GM21381 (cell line): Measurements from ENCODE around the gene LRP5.
A peak's percentile ranks its signal among the peaks of the same experiment; 100 is the strongest.
"Not testable (repeated sequence)": the region's sequence is repeated elsewhere in the genome, so short reads cannot be mapped to it uniquely, and the experiment has no call there.

ENCODE experiments used
- ATAC-seq: cut with Tn5 transposase; IDR thresholded peaks from one replicate; pipeline ENCODE4 v1.9.1; 2021; ENCODE audit warnings: mild to moderate bottlenecking, moderate library complexity; ENCODE audit not compliant: unreplicated experiment

The LRP5 gene

GRCh38 chr11:68387840-68388239 is 75.4 kb downstream of the LRP5 start:
- ATAC-seq: no peak

GRCh38 chr11:68388595-68389198 is 76.3 kb downstream of the LRP5 start:
- ATAC-seq: no peak

- ATAC-seq: no peak
Observed at GRCh38 chr11:68390315-68390714, 77.9 kb downstream of the LRP5 start.

- ATAC-seq: no peak
Observed at GRCh38 chr11:68392822-68393221, 80.4 kb downstream of the LRP5 start.

- no peak for ATAC-seq
Observed at GRCh38 chr11:68396516-68396915, 84.1 kb downstream of the LRP5 start.

GRCh38 chr11:68397256-68397655 is 84.9 kb downstream of the LRP5 start:
- no peak for ATAC-seq

GRCh38 chr11:68398995-68399851 is 86.8 kb downstream of the LRP5 start:
- no peak for ATAC-seq

- no peak for ATAC-seq
Observed at GRCh38 chr11:68399916-68400315, 87.5 kb downstream of the LRP5 start.

- not testable (repeated sequence) for ATAC-seq
Observed at GRCh38 chr11:68400584-68400983, 88.2 kb downstream of the LRP5 start.

- ATAC-seq: no peak
Observed at GRCh38 chr11:68401856-68402255, 89.5 kb downstream of the LRP5 start.

GRCh38 chr11:68402355-68403031 is 90.1 kb downstream of the LRP5 start:
- ATAC-seq: no peak

GRCh38 chr11:68403424-68403823 is 91.0 kb downstream of the LRP5 start:
- no peak for ATAC-seq

- no peak for ATAC-seq
Observed at GRCh38 chr11:68403831-68404230, 91.4 kb downstream of the LRP5 start.

GRCh38 chr11:68406324-68407313 is 94.2 kb downstream of the LRP5 start:
- no peak for ATAC-seq

- no peak for ATAC-seq
Observed at GRCh38 chr11:68408512-68408911, 96.1 kb downstream of the LRP5 start.

- no peak for ATAC-seq
Observed at GRCh38 chr11:68409748-68410344, 97.5 kb downstream of the LRP5 start.

GRCh38 chr11:68411501-68411991 is 99.2 kb downstream of the LRP5 start:
- no peak for ATAC-seq

- ATAC-seq: peak; percentile 52
Observed at GRCh38 chr11:68412593-68413475, 100.4 kb downstream of the LRP5 start.

- no peak for ATAC-seq
Observed at GRCh38 chr11:68413591-68413999, 101.2 kb downstream of the LRP5 start.
